Activated naive CD8-positive, alpha-beta T cell (primary cell): ENCODE results near the gene AMMECR1.
"Not testable (repeated sequence)": the region's sequence is repeated elsewhere in the genome, so short reads cannot be mapped to it uniquely, and the experiment has no call there.

Source experiments
- H3K27ac Mint-ChIP-seq: one replicate; pipeline ENCODE4 v1.8.0; 2021; ENCODE audit warnings: mixed read lengths
- H3K27me3 Mint-ChIP-seq: one replicate; pipeline ENCODE4 v1.8.0; 2021; ENCODE audit warnings: mixed read lengths
- H3K36me3 Mint-ChIP-seq: one replicate; pipeline ENCODE4 v1.8.0; 2021; ENCODE audit warnings: mixed read lengths
- H3K4me1 Mint-ChIP-seq: one replicate; pipeline ENCODE4 v1.8.0; 2021; ENCODE audit warnings: low read depth, mixed read lengths
- H3K4me3 Mint-ChIP-seq: one replicate; pipeline ENCODE4 v1.8.0; 2021; ENCODE audit warnings: mild to moderate bottlenecking, mixed read lengths
- H3K9me3 Mint-ChIP-seq: one replicate; pipeline ENCODE4 v1.8.0; 2021; ENCODE audit warnings: low read depth, mixed read lengths

AMMECR1 gene

DNA sequence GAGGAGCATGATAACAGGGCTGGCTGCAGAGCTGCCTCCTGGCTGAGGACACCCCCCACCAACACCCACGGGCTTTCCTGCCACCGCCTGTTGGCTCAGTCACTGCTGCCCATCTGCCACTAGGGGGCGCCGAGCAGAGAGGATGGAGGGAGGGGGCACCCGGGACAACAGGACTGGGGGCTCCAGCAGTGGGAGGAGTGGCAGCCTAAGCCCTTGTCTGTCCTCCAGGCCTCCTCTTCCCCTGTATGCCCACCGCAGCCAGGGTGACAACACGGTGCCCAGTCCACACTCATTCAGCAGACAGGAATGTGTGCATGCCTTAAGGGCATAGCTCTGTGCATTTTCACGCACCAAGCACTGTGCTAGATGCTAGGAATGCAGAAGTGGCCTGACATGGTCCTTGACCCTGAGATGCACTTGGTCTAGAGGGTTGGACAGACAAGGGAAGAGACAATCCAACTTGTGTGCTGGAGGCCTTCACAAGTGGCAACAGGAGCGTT, 149.9 kb downstream of the AMMECR1 start:
- H3K27ac Mint-ChIP-seq = no peak overlapping the region
- no peaks in the 10 kb centered on the region for H3K9me3 Mint-ChIP-seq
- H3K36me3 Mint-ChIP-seq = peaks cover 3% of the 10 kb centered on the region
- H3K4me1 Mint-ChIP-seq = no peaks in the 10 kb centered on the region
- H3K4me3 Mint-ChIP-seq = no peak overlapping the region
- H3K27me3 Mint-ChIP-seq = no peaks in the 10 kb centered on the region

DNA sequence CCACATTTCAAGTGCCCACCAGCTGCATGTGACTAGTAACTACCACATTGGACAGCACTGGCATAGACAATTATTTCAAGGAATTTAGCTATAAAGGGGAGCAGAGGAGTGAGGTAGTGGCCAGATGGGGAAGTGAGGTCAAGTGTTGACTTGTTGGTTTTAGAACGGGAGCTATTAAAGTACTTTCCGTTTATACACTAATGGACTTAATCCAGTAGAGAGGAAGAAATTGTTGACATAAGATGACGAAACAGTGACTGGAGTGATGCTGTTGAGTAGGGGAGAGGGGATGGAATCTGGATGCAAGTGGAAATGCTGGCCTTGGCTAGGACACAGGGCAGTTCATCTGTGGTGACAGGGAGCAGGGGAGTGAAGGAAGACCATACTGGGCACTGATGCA, 154.4 kb downstream of the AMMECR1 start:
- Mint-ChIP-seq H3K36me3 (no peaks in the 10 kb centered on the region), H3K4me1 (peaks cover 4% of the 10 kb centered on the region), H3K27me3 (no peaks in the 10 kb centered on the region), H3K27ac (no peak overlapping the region), H3K4me3 (no peak overlapping the region), H3K9me3 (no peaks in the 10 kb centered on the region)

DNA sequence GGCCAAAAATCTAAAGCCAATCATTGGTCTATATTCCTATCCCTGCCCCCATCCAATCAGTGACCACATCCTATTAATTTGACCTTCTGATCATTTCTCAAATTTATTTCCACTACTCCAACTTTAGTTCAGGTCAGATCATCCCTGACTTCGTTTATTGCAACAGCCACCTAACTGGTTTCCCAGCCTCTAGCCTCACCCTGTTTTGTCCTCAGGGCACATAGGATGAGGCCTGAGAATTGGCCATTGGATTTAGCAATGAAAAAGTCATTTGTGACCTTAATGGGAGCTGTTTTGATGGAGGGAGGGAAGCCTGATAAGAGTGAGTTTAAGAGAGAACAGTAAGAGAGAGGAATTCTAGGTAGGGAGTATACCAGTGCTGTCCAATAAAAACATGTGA, 155.0 kb downstream of the AMMECR1 start:
- no peak overlapping the region for H3K27ac Mint-ChIP-seq
- no peak overlapping the region for H3K4me3 Mint-ChIP-seq
- peaks cover 4% of the 10 kb centered on the region for H3K4me1 Mint-ChIP-seq
- H3K36me3 Mint-ChIP-seq = no peaks in the 10 kb centered on the region
- H3K9me3 Mint-ChIP-seq = no peaks in the 10 kb centered on the region
- no peaks in the 10 kb centered on the region for H3K27me3 Mint-ChIP-seq

DNA sequence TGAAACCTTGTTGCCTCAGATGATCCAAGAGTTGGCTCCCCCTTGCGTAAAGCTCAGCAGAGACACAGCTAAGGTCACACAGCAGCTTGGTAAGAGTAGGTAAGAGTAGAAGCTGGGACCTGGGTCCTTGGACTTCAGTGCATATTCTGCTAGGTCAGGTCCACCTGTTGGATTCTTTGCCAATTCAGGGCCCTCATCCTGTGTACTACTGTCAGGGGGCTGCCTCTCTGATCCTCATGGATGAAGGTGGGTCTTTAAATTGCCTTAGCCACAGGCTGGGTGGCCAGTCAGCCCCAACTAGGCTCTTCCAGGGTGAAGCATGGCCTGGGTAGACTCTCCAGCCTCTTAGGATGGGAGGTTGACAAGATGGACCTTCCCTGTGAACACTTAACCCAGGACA, 155.8 kb downstream of the AMMECR1 start:
- no peaks in the 10 kb centered on the region for H3K36me3 Mint-ChIP-seq
- H3K4me1 Mint-ChIP-seq = peaks cover 4% of the 10 kb centered on the region
- no peak overlapping the region for H3K4me3 Mint-ChIP-seq
- H3K27ac Mint-ChIP-seq = no peak overlapping the region
- H3K27me3 Mint-ChIP-seq = no peaks in the 10 kb centered on the region
- no peaks in the 10 kb centered on the region for H3K9me3 Mint-ChIP-seq

DNA sequence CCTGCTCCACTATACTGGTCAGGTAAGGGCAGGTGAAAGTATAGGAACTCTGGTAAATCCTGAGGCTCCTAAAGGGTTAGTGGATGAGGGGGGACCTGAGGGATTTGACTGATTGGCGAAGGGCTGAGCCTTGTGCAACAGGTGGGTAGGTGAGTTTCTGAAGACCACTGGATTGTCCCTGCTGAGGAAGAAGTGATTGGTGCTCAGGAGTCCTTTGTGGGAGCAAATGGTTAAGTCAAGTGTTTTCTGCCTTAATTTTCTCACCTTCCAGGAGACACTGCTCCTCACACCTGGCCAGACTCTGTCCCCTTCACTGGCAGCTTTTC, 156.6 kb downstream of the AMMECR1 start:
- no peaks in the 10 kb centered on the region for H3K27me3 Mint-ChIP-seq
- no peak overlapping the region for H3K27ac Mint-ChIP-seq
- H3K4me3 Mint-ChIP-seq = no peak overlapping the region

DNA sequence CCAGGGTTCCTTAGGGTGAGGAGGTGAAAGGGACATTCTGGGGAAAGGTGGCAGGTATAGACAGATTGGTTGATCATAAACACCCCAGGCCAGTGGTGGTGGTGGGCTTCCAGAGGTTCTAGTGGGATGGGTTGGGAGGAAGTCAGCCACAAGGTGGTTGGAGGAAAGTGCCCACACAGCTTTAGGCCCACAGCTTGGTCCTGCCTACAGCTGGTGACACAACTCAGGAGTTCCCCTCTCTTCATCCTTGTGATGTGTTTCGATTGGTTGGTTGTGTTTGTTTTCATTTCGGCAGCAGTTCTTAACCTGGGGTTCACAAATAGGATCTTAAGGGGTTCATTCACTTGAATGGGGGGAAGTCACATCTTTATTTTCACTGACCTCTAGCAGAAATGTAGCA, 158.0 kb downstream of the AMMECR1 start:
- Mint-ChIP-seq H3K27ac (no peak overlapping the region), H3K36me3 (no peaks in the 10 kb centered on the region), H3K27me3 (no peaks in the 10 kb centered on the region), H3K9me3 (no peaks in the 10 kb centered on the region), H3K4me3 (no peak overlapping the region), H3K4me1 (peaks cover 4% of the 10 kb centered on the region)

More for the DNA sequence above, 156.6 kb downstream of the AMMECR1 start:
- H3K4me1 Mint-ChIP-seq = peaks cover 4% of the 10 kb centered on the region
- H3K36me3 Mint-ChIP-seq = no peaks in the 10 kb centered on the region
- H3K9me3 Mint-ChIP-seq = no peaks in the 10 kb centered on the region

DNA sequence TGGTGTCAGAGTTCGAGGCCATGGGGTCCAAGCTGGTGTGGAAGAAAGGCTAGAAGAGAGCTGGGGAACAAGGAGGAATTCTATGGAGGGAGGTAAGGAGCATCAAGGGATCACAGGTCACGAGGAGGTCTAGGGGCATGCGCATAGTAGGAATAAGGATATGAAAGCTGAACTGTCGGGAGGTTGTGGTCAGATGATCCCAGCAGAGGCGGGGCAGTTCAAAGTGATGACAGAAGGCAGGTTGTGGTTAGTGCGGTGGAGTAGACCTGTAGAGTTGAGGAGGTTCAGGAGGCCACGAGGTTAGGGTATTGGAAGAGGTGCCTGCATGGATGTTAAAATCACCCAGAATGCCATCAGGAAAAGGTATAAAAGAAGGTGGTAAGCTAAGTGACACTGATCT, 158.7 kb downstream of the AMMECR1 start:
- Mint-ChIP-seq H3K9me3 (no peaks in the 10 kb centered on the region), H3K27ac (no peak overlapping the region), H3K4me1 (peaks cover 4% of the 10 kb centered on the region), H3K27me3 (no peaks in the 10 kb centered on the region), H3K4me3 (no peak overlapping the region), H3K36me3 (no peaks in the 10 kb centered on the region)

DNA sequence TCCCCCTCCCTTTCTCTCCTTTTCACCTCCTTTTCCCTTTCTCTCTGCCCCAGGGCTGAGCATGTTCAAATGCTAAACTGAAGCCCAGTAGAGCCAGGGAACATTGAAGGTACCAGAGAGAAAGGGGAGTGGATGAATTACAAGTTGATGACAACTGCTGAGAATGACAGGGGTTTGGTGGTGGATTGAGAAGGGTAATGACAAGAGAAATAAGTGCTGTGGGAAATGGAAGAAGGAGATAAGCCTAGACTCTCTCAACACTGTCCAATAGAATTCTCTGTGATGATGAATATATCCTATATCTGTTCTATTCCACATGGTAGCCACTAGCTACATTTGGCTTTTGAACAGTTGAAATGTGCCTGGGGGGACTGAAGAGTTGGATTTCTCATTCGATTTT, 160.4 kb downstream of the AMMECR1 start:
- no peak overlapping the region for H3K4me3 Mint-ChIP-seq
- peaks cover 4% of the 10 kb centered on the region for H3K4me1 Mint-ChIP-seq
- no peaks in the 10 kb centered on the region for H3K9me3 Mint-ChIP-seq
- no peak overlapping the region for H3K27ac Mint-ChIP-seq
- no peaks in the 10 kb centered on the region for H3K36me3 Mint-ChIP-seq
- H3K27me3 Mint-ChIP-seq = no peaks in the 10 kb centered on the region

DNA sequence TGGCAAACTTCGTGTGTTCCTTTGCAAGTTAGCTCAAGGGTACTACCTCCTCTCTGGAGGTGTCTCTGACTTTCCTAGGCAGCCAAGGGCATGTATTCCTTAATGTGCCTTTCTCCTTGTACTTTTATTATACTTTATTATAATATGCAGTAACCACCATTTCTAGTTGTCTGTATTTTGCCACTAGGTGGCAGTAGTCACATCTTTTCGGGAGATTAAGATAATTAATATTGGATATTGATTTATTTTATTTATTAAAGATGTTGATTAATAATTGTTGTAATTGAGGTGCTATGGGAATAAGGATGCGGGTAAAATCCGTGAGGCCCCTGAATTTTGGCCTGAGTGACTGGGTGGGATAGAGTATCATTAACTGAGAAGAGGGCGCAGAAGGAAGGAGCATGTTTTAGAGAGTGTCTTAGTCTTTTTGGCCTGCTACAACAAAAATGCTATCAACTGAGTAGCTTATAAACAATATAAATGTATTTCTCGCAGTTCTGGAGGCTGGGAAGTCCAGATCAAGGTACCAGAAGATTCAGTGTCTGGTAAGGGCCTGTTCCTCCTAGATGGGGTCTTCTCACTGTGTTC, 161.6 kb downstream of the AMMECR1 start:
- Mint-ChIP-seq H3K9me3 (no peaks in the 10 kb centered on the region), H3K36me3 (no peaks in the 10 kb centered on the region), H3K4me3 (no peak overlapping the region)

DNA sequence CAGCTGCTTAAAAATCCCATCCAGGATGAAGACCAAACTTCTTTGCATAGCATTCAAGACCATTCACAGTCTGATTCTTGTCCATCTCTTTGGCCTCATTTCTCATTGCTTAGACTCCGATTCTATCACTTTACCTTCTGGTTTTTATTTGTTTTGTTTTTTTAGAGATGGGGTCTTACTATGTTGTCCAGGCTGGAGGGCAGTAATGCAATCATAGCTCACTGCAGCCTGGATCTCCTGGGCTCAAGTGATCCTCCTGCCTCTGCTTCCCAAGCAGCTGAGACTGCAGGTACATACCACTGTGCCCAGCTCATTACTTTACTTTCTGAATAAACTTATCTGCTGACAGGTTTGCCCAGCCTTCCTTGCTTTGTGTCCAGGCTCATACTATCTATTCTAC, 162.1 kb downstream of the AMMECR1 start:
- peaks cover 4% of the 10 kb centered on the region for H3K4me1 Mint-ChIP-seq
- no peaks in the 10 kb centered on the region for H3K27me3 Mint-ChIP-seq
- H3K9me3 Mint-ChIP-seq = no peaks in the 10 kb centered on the region
- no peaks in the 10 kb centered on the region for H3K36me3 Mint-ChIP-seq
- H3K4me3 Mint-ChIP-seq = no peak overlapping the region
- no peak overlapping the region for H3K27ac Mint-ChIP-seq

More for the DNA sequence above, 161.6 kb downstream of the AMMECR1 start:
- Mint-ChIP-seq H3K27me3 (no peaks in the 10 kb centered on the region), H3K27ac (no peak overlapping the region), H3K4me1 (peaks cover 4% of the 10 kb centered on the region)

DNA sequence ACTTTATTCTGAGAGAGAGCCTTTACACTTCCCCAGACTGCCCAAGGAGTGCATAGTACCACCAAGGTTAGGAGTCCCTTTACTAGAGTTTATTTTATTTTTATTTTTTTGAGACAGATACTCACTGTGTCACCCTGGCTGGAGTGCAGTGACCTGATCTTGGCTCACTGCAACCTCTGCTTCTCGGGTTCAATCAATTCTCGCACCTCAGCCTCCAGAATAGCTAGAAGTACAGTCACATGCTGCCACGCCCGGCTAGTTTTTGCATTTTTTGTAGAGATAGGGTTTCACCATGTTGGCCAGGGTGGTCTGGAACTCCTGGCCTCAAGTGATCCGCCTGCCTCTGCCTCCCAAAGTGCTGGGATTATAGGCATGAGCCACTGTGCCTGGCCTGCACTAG, 163.6 kb downstream of the AMMECR1 start:
- H3K4me3 Mint-ChIP-seq, H3K36me3 Mint-ChIP-seq, H3K27ac Mint-ChIP-seq, H3K9me3 Mint-ChIP-seq, H3K27me3 Mint-ChIP-seq, H3K4me1 Mint-ChIP-seq: not testable (repeated sequence)

DNA sequence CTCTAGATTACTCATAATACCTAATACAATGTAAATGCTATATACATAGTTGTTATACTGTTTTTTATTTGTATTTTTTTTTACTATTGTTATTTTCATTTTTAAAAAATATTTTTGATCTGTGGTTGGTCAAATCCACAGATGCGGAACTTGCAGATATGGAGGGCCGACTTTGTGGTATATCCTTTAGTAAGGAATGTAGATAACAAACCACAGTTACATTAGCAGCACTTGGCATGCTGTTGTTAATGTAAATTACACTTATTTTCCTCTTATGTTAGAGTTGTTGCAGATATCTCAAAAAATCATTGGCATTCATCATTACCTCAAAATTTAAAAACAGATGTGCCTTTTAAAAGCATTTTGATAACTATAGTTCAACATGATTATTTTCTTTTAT, 164.0 kb downstream of the AMMECR1 start:
- Mint-ChIP-seq H3K4me3 (no peak overlapping the region), H3K27me3 (no peaks in the 10 kb centered on the region), H3K9me3 (no peaks in the 10 kb centered on the region), H3K4me1 (peaks cover under 1% of the 10 kb centered on the region), H3K27ac (no peak overlapping the region), H3K36me3 (peaks cover 2% of the 10 kb centered on the region)

DNA sequence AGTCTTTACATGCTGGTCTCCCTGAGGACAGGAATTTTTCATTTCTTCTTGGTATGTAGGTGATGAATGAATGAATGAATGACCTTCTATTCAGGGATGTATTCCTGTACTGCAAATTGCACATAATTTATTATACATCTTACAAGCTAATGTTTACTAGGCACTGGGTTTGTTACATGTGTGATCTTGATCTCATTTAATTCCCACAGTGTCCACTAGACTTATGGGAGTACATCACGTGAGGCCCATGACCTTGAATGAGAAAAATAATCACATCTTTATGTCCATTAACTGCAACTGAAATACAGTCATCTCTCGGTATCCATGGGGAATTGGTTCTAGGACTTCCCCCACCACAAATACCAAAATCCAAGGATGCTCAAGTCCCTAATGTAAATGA, 164.6 kb downstream of the AMMECR1 start:
- Mint-ChIP-seq H3K36me3 (peaks cover 2% of the 10 kb centered on the region), H3K4me3 (no peak overlapping the region), H3K9me3 (no peaks in the 10 kb centered on the region), H3K27ac (no peak overlapping the region), H3K4me1 (no peaks in the 10 kb centered on the region), H3K27me3 (no peaks in the 10 kb centered on the region)

DNA sequence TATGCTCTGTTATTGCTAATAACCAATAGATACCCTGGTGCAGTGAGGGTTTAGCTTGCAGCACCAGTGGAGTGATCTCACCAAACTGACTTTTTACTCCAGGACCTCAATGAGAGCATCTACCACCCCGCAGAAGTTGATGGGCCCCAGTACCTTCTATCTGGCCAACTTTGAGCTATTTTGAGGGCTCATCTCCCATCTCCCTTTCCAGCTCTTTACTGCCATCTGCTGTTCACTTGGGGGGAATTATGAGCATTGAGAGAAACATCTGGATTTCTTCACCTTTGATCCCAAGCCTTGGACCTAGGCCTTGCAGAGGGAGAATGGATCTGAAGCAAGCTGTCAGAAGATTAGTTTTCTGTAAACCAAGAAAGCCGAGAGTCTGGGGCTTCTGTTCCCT, 171.4 kb downstream of the AMMECR1 start:
- Mint-ChIP-seq H3K27ac (no peak overlapping the region), H3K4me1 (no peaks in the 10 kb centered on the region), H3K27me3 (no peaks in the 10 kb centered on the region), H3K36me3 (peaks cover 2% of the 10 kb centered on the region), H3K4me3 (no peak overlapping the region), H3K9me3 (no peaks in the 10 kb centered on the region)

DNA sequence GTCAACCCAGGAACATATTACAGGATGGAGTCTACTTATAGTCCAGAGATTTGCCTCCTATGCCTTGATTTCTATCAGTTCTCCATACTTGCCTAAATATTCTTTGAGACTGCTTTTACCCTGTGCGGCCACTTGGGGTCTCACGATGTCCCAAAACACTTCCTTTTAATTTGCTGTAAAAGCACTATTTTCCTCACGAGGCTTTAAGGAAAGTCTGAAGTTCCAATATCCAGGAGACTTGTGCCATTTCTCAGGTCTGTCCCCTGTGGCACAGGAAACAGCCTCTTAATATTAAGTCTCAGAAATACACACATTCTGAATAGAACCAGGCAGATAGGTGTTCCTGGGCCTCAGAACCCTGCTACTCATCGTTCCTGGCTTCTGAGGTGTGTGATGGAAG, 172.0 kb downstream of the AMMECR1 start:
- Mint-ChIP-seq H3K36me3 (peaks cover 2% of the 10 kb centered on the region), H3K4me3 (no peak overlapping the region), H3K9me3 (no peaks in the 10 kb centered on the region), H3K27ac (no peak overlapping the region), H3K4me1 (no peaks in the 10 kb centered on the region), H3K27me3 (no peaks in the 10 kb centered on the region)

DNA sequence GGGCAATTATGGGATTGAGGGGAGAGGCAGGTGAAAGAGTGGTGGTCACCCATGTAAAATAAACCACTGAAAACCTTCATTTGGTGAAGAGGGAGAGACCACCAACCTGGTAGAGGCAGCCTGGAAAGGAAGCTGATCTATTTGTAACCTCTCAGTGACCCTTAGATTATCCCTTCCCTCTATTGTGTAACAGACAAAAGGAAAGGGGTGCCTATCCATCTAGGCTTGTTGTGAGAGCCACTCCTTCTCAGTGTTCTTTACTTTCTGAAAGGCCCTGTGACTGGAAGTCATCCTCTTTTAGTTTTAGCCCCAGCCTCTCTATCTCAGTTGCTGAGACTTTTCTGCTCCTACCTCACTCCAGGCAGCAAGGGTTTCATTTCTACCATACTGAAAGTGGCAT, 172.6 kb downstream of the AMMECR1 start:
- peaks cover 2% of the 10 kb centered on the region for H3K36me3 Mint-ChIP-seq
- no peaks in the 10 kb centered on the region for H3K9me3 Mint-ChIP-seq
- H3K27ac Mint-ChIP-seq = no peak overlapping the region
- no peaks in the 10 kb centered on the region for H3K27me3 Mint-ChIP-seq
- H3K4me1 Mint-ChIP-seq = no peaks in the 10 kb centered on the region
- no peak overlapping the region for H3K4me3 Mint-ChIP-seq
